Endothelial cell of umbilical vein (primary cell): ENCODE data around the gene MPG. TPM values are rescaled to one million over a fixed set of nuclear protein-coding genes. Genes with fewer than 3 reads are reported as not detected.

Experiments used
- BruUV-seq: library from RNA; stranded (reverse); fragments of 400-500 nt; replicated peaks from 2 replicates; lab custom pipeline; 2021; lab: Mats Ljungman, UMichigan
- CTCF ChIA-PET: fragments of 300-600, 350-600 bp; sonication (Branson Sonifier 250); formaldehyde crosslinking; loops from one replicate; lab custom pipeline; 2021; ENCODE audit warnings: antibody characterized with exemption, inconsistent platforms; lab: Charles Lee
- POLR2A ChIA-PET: fragments of 300-600, 350-600 bp; sonication (Branson Sonifier 250); formaldehyde crosslinking; loops from one replicate; lab custom pipeline; 2021; ENCODE audit warnings: antibody characterized with exemption, inconsistent platforms; lab: Charles Lee
- DNase-seq: peaks from one replicate; pipeline ENCODE4 v3.0.0-alpha.2; 2011; ENCODE audit warnings: low read depth, low spot score
- FAIRE-seq: peaks from 2 replicates; lab custom pipeline; 2011; peaks lifted over from hg19 to GRCh38; lab: Jason Lieb, UNC
- H2AFZ ChIP-seq: 2 replicates; pipeline ENCODE4 v1.6.0; 2012; ENCODE audit warnings: low read depth, low read length, control low read depth, inconsistent platforms
- H3K27ac ChIP-seq: 2 replicates; pipeline ENCODE4 v1.5.1; 2011; ENCODE audit warnings: low read depth, mild to moderate bottlenecking, control low read depth, low read length, moderate library complexity; ENCODE audit not compliant: insufficient read depth
- H3K27me3 ChIP-seq, 2 experiments: 2 replicates each; pipeline versions ENCODE4 v1.6.0 to v1.6.1; 2011; ENCODE audit warnings: low read length in 2 of 2, mixed read lengths in 1 of 2; ENCODE audit not compliant: control insufficient read depth in 2 of 2, insufficient read depth in 2 of 2
- H3K36me3 ChIP-seq, 2 experiments: 2 replicates in 1 of 2; 3 replicates in 1 of 2; pipeline ENCODE4 v1.5.1; 2011; ENCODE audit warnings: low read length in 2 of 2, mild to moderate bottlenecking in 1 of 2, moderate library complexity in 1 of 2; ENCODE audit not compliant: control insufficient read depth in 2 of 2, insufficient read depth in 2 of 2; ENCODE audit errors: extremely low read depth in 1 of 2
- H3K4me1 ChIP-seq: 3 replicates; pipeline ENCODE4 v1.5.1; 2011; ENCODE audit warnings: mild to moderate bottlenecking, low read length; ENCODE audit not compliant: control insufficient read depth, insufficient read depth; ENCODE audit errors: extremely low read depth
- H3K4me2 ChIP-seq: 2 replicates; pipeline ENCODE4 v1.6.1; 2011; ENCODE audit warnings: low read length, control low read depth, mixed read lengths; ENCODE audit not compliant: insufficient read depth
- H3K4me3 ChIP-seq, 3 experiments: fragments of 200-600 bp in 1 of 3; sonication (generic), shearing (Covaris generic) in 1 of 3; replicated peaks in 1 of 3; 2 replicates each; pipeline ENCODE4 v1.5.1; 2011 to 2016; ENCODE audit warnings: control low read depth in 3 of 3, low read length in 3 of 3, mild to moderate bottlenecking in 2 of 3, inconsistent platforms in 1 of 3, low read depth in 1 of 3, moderate library complexity in 1 of 3; ENCODE audit not compliant: insufficient read depth in 1 of 3
- H3K79me2 ChIP-seq: 2 replicates; pipeline ENCODE4 v1.6.0; 2012; ENCODE audit warnings: low read length, inconsistent platforms; ENCODE audit not compliant: control insufficient read depth, insufficient read depth
- H3K9ac ChIP-seq: replicated peaks from 2 replicates; pipeline ENCODE3; 2011; ENCODE audit warnings: low read length, control low read depth; ENCODE audit not compliant: insufficient read depth; ENCODE audit errors: extremely low read depth
- H3K9me1 ChIP-seq: replicated peaks from 3 replicates; pipeline ENCODE4 v1.6.0; 2011; ENCODE audit warnings: mild to moderate bottlenecking, low read length; ENCODE audit not compliant: control insufficient read depth, insufficient read depth; ENCODE audit errors: extremely low read depth
- H3K9me3 ChIP-seq: replicated peaks from 2 replicates; pipeline ENCODE4 v1.5.1; 2012; ENCODE audit warnings: low read length, inconsistent platforms; ENCODE audit not compliant: control insufficient read depth, insufficient read depth
- H4K20me1 ChIP-seq: replicated peaks from 2 replicates; pipeline ENCODE3; 2011; ENCODE audit warnings: mild to moderate bottlenecking, low read length; ENCODE audit not compliant: control insufficient read depth, insufficient read depth; ENCODE audit errors: extremely low read depth
- EZH2 ChIP-seq: IDR thresholded peaks from 2 replicates; pipeline ENCODE4 v1.6.1; 2012; ENCODE audit warnings: borderline replicate concordance, low read depth, mild to moderate bottlenecking, moderate library complexity, low read length, inconsistent platforms; ENCODE audit not compliant: severe bottlenecking
- FOS ChIP-seq: IDR thresholded peaks from 2 replicates; pipeline ENCODE4 v1.6.1; 2011; ENCODE audit warnings: mild to moderate bottlenecking, low read length, moderate library complexity, borderline replicate concordance; ENCODE audit not compliant: insufficient read depth
- GATA2 ChIP-seq: IDR thresholded peaks from 2 replicates; pipeline ENCODE4 v1.7.0; 2011; ENCODE audit warnings: low read depth, mild to moderate bottlenecking, moderate library complexity, mixed read lengths, low read length; ENCODE audit not compliant: insufficient read length, insufficient read depth
- JUN ChIP-seq: IDR thresholded peaks from 2 replicates; pipeline ENCODE4 v1.6.1; 2011; ENCODE audit warnings: borderline replicate concordance, low read depth; ENCODE audit not compliant: insufficient read length, insufficient read depth
- MYC ChIP-seq: IDR thresholded peaks from one replicate; pipeline ENCODE4 v1.6.1; 2011; ENCODE audit warnings: mild to moderate bottlenecking, low read depth, low read length
- POLR2A ChIP-seq: IDR thresholded peaks from 2 replicates; pipeline ENCODE4 v1.6.1; 2012; ENCODE audit warnings: low read depth, mild to moderate bottlenecking, control low read depth, low read length
- POLR2AphosphoS5 ChIP-seq: IDR thresholded peaks from 2 replicates; pipeline ENCODE4 v1.6.1; 2012; ENCODE audit warnings: low read depth, mild to moderate bottlenecking, control low read depth, low read length, moderate library complexity; ENCODE audit not compliant: insufficient read depth
- dilution Hi-C: fragments of 300-500 bp; cut with MboI; formaldehyde crosslinking; loops from one replicate; pipeline ENCODE4 v1.15.0; 2019; ENCODE audit warnings: low sequenced_read_pairs; ENCODE audit not compliant: extremely low pct_ligation_motif_present
- intact Hi-C: fragments of 100-400 bp; cut with micrococcal nuclease; formaldehyde crosslinking; loops from one replicate; pipeline ENCODE4 v1.10.0; 2022
- polyA plus RNA-seq, 4 experiments: library from polyadenylated mRNA; depleted of rRNA in 3 of 4; stranded (reverse) in 3 of 4; unstranded in 1 of 4; fragments of >200 nt; gene quantifications; 2 replicates each; pipeline versions ENCODE4 v1.2.1 to v1.2.3, GENCODE V29; 2011 to 2012; ENCODE audit warnings: missing spikeins in 1 of 4
- total RNA-seq: library from RNA; stranded (reverse); gene quantifications from 2 replicates; pipeline ENCODE4 v1.2.3, GENCODE V29; 2021
- TF ChIP-seq, protein P1 (sequence below): IDR thresholded peaks from 2 replicates; pipeline ENCODE4 v1.6.1; 2011; ENCODE audit not compliant: insufficient read depth, insufficient read length
- TF ChIP-seq, protein P2 (sequence below), 2 donors: IDR thresholded peaks; 1 replicate in 1 of 2; 2 replicates in 1 of 2; pipeline ENCODE4 v1.5.1; 2011; ENCODE audit warnings: low read length in 2 of 2, mild to moderate bottlenecking in 2 of 2, moderate library complexity in 2 of 2, control low read depth in 1 of 2, inconsistent platforms in 1 of 2, low read depth in 1 of 2; ENCODE audit not compliant: insufficient read depth in 1 of 2; ENCODE audit errors: extremely low read depth in 1 of 2

Gene MPG
- total and polyA plus RNA-seq, 2 donors (not counting 3 experiments of a cell fraction or from before 2014, with no cell fraction given) = 70.5 to 140 TPM

DNA sequence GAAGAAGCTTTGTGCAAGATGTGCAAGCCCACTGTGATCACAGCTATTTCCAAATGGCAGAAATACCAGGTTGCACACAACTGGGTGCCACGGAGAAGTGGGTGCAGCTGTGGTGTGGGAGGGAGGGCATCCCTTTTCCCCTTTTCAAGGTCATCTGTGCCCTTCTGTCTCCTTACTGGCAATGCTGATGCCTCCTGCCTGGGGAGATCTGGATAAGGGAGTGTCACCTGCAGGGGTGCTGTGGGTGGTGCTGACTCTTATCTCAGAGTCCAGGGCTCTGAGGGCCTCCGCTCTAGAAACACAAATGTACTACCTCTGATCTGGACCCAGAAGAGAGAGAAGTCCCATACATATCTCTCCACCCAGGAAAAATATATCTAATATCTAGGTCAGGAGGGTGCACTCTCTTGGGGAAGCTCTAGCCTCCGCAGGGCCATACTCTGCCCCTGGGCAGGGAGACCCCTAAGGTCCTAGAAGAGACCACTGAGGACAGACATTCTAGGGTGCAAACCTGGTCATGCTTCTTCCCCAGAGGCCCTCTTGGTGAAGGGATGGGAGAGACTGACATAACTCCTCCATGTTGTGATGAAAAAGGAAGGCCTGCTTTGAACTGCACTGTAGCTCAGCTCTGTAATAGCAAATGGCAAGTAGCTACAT is 41.9 kb downstream of the MPG start:
- Histone ChIP-seq H3K27ac (no peak overlapping the region), H3K4me1 (no peaks in the 10 kb centered on the region), H3K9me3 (no peaks in the 10 kb centered on the region), H2AFZ (no peak overlapping the region), H3K27me3 (no peaks in the 10 kb centered on the region), H3K36me3 (peaks cover 0 to 7% of the 10 kb centered on the region in 2 experiments), H3K4me3 (no peak overlapping the region), H3K9me1 (no peaks in the 10 kb centered on the region), H4K20me1 (no peaks in the 10 kb centered on the region), H3K4me2 (no peak overlapping the region), H3K9ac (no peak overlapping the region), H3K79me2 (no peaks in the 10 kb centered on the region)
- DNase-seq (no peak), FAIRE-seq (no peak)
- TF ChIP-seq FOS (no peak), JUN (no peak), GATA2 (no peak)
- TF ChIP-seq, protein P1, sequence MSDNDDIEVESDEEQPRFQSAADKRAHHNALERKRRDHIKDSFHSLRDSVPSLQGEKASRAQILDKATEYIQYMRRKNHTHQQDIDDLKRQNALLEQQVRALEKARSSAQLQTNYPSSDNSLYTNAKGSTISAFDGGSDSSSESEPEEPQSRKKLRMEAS = no peak
- ChIA-PET CTCF (interaction anchor here (0.6 to 4.0 kb wide), 6 partner anchors 9 to 242 kb away, joined by 3 to 34 read pairs (median 8); partner anchors contain the start of genes HBQ1 and NPRL3), POLR2A (no interaction called here)
- intact Hi-C loops (no loop called here), dilution Hi-C loops (no loop called here)
- no TSS peak for BruUV-seq

DNA sequence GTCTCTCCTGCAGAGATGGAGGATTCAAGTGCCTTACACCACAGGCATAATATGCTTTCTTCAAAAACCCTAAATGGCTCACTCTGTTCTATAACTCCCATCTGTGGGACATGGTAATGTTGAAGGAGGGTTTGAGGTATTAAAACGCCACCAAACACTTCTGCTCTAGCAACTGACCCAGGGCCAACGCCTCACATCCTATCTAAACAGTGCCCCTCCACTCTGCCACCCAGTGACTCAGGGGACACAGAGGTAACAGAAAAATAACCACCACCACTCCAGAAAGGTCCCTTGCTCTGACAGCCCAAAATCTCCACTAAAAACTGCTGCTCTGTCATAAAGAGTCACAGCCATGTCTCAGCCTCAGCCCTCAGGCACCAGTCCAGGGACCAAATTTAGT is 42.7 kb downstream of the MPG start:
- dilution Hi-C loops (no loop called here), intact Hi-C loops (no loop called here)
- no TSS peak for BruUV-seq
- no peaks in the 10 kb centered on the region for H3K79me2 ChIP-seq
- DNase-seq = no peak
- no peak overlapping the region for H3K27ac ChIP-seq
- no peaks in the 10 kb centered on the region for H3K9me3 ChIP-seq
- H4K20me1 ChIP-seq = no peaks in the 10 kb centered on the region
- H3K27me3 ChIP-seq = no peaks in the 10 kb centered on the region
- ChIA-PET POLR2A (no interaction called here), CTCF (interaction anchor here (1.4 to 2.9 kb wide), 2 partner anchors 8 to 241 kb away, joined by 6 to 11 read pairs; no protein-coding TSS in a partner anchor)
- no peak overlapping the region for H3K4me3 ChIP-seq
- no peaks in the 10 kb centered on the region for H3K4me1 ChIP-seq
- peaks cover 0 to 7% of the 10 kb centered on the region in 2 experiments for H3K36me3 ChIP-seq
- no peak overlapping the region for H3K4me2 ChIP-seq
- H3K9ac ChIP-seq = no peak overlapping the region
- TF ChIP-seq, protein P1 = no peak
- TF ChIP-seq FOS (no peak), POLR2AphosphoS5 (no peak), MYC (no peak), POLR2A (no peak), JUN (no peak), GATA2 (no peak), EZH2 (no peak)
- TF ChIP-seq, protein P2, sequence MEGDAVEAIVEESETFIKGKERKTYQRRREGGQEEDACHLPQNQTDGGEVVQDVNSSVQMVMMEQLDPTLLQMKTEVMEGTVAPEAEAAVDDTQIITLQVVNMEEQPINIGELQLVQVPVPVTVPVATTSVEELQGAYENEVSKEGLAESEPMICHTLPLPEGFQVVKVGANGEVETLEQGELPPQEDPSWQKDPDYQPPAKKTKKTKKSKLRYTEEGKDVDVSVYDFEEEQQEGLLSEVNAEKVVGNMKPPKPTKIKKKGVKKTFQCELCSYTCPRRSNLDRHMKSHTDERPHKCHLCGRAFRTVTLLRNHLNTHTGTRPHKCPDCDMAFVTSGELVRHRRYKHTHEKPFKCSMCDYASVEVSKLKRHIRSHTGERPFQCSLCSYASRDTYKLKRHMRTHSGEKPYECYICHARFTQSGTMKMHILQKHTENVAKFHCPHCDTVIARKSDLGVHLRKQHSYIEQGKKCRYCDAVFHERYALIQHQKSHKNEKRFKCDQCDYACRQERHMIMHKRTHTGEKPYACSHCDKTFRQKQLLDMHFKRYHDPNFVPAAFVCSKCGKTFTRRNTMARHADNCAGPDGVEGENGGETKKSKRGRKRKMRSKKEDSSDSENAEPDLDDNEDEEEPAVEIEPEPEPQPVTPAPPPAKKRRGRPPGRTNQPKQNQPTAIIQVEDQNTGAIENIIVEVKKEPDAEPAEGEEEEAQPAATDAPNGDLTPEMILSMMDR (IDR thresholded peaks at IDR 0.05; ENCODE audit: extremely low read depth in 1 of 2, insufficient read depth in 1 of 2, low read depth in 1 of 2, low read length in 2 of 2) = no peak
- H3K9me1 ChIP-seq = no peaks in the 10 kb centered on the region
- no peak overlapping the region for H2AFZ ChIP-seq
- no peak for FAIRE-seq
